Amygdala (tissue), 56 donors: Measurements from ENCODE around the gene ATXN1.
A peak's percentile ranks its signal among the peaks of the same experiment; 100 is the strongest.

ENCODE experiments used
- DNase-seq, 56 donors: peaks; one replicate each; lab custom pipeline; 2025; lab: John Stamatoyannopoulos, UW

Gene ATXN1

GRCh38 chr6:16318538-16318937 lies 442.7 kb downstream of the ATXN1 start:
- DNase-seq, result peak in 13 of 56 donors; percentile 7 to 36 (median 23)

- peak in 1 of 56 donors; percentile 12 for DNase-seq
Observed at GRCh38 chr6:16316741-16317251, 444.5 kb downstream of the ATXN1 start.

- no peak for DNase-seq
Observed at GRCh38 chr6:16314296-16314695, 447.0 kb downstream of the ATXN1 start.

GRCh38 chr6:16313732-16314131 lies 447.5 kb downstream of the ATXN1 start:
- no peak for DNase-seq

- no peak for DNase-seq
Observed at GRCh38 chr6:16311763-16312162, 449.5 kb downstream of the ATXN1 start.

GRCh38 chr6:16306334-16306733 lies 454.9 kb downstream of the ATXN1 start:
- DNase-seq, result no peak

GRCh38 chr6:16305788-16306187 lies 455.5 kb downstream of the ATXN1 start:
- no peak for DNase-seq

GRCh38 chr6:16305246-16305725 lies 456.0 kb downstream of the ATXN1 start:
- DNase-seq, result no peak

- no peak for DNase-seq
Observed at GRCh38 chr6:16302721-16303552, 458.3 kb downstream of the ATXN1 start.

GRCh38 chr6:16301511-16301910 lies 459.7 kb downstream of the ATXN1 start:
- DNase-seq, result peak in 10 of 56 donors; percentile 7 to 37 (median 21)

GRCh38 chr6:16299861-16300260 lies 461.4 kb downstream of the ATXN1 start:
- no peak for DNase-seq

- DNase-seq, result peak in 37 of 56 donors; percentile 6 to 76 (median 36)
Observed at GRCh38 chr6:16296061-16296670, 465.1 kb downstream of the ATXN1 start.

- no peak for DNase-seq
Observed at GRCh38 chr6:16295471-16295870, 465.8 kb downstream of the ATXN1 start.

GRCh38 chr6:16295060-16295459 lies 466.2 kb downstream of the ATXN1 start:
- DNase-seq, result no peak

GRCh38 chr6:16294371-16294770 lies 466.9 kb downstream of the ATXN1 start:
- DNase-seq, result no peak

GRCh38 chr6:16292942-16293341 lies 468.3 kb downstream of the ATXN1 start:
- no peak for DNase-seq

GRCh38 chr6:16292432-16292831 lies 468.8 kb downstream of the ATXN1 start:
- no peak for DNase-seq

- DNase-seq, result no peak
Observed at GRCh38 chr6:16291739-16292138, 469.5 kb downstream of the ATXN1 start.

- no peak for DNase-seq
Observed at GRCh38 chr6:16288163-16288562, 473.1 kb downstream of the ATXN1 start.

- peak in 47 of 56 donors; percentile 4 to 76 (median 46) for DNase-seq
Observed at GRCh38 chr6:16286151-16286522, 475.1 kb downstream of the ATXN1 start.

- no peak for DNase-seq
Observed at GRCh38 chr6:16285467-16286150, 475.7 kb downstream of the ATXN1 start.
